CD14-positive monocyte (primary cell): ENCODE data around the gene COMT. TPM values are rescaled to one million over a fixed set of nuclear protein-coding genes. Genes with fewer than 3 reads are reported as not detected.

Experiments
- DNase-seq, 3 donors: peaks; one replicate each; pipeline ENCODE4 v3.0.0-alpha.2; 2011 to 2022
- H2AFZ ChIP-seq: 2 replicates; pipeline ENCODE4 v1.6.0; 2012; ENCODE audit warnings: mild to moderate bottlenecking, low read depth, low read length, inconsistent platforms; ENCODE audit not compliant: insufficient read depth, poor library complexity, severe bottlenecking
- H3K27ac ChIP-seq, 2 donors: 1 replicate in 1 of 2; 2 replicates in 1 of 2; pipeline ENCODE4 v1.5.1; 2012 to 2013; ENCODE audit warnings: low read length in 2 of 2, control low read depth in 1 of 2, inconsistent platforms in 1 of 2, low read depth in 1 of 2, mild to moderate bottlenecking in 1 of 2
- H3K27me3 ChIP-seq, 2 donors: one replicate each; pipeline versions ENCODE4 v1.6.0 to v1.6.1; 2011 to 2013; ENCODE audit warnings: low read length in 2 of 2; ENCODE audit not compliant: control insufficient read depth in 2 of 2, insufficient read depth in 2 of 2
- H3K36me3 ChIP-seq, 2 donors: replicated peaks in 1 of 2; 1 replicate in 1 of 2; 2 replicates in 1 of 2; pipeline versions ENCODE4 v1.5.1 to v1.6.1; 2012 to 2013; ENCODE audit warnings: low read length in 2 of 2, control low read depth in 1 of 2, inconsistent platforms in 1 of 2, mild to moderate bottlenecking in 1 of 2; ENCODE audit not compliant: insufficient read depth in 2 of 2, control insufficient read depth in 1 of 2
- H3K4me1 ChIP-seq, 2 donors: 1 replicate in 1 of 2; 2 replicates in 1 of 2; pipeline versions ENCODE4 v1.5.1 to v1.6.1; 2012 to 2013; ENCODE audit warnings: low read length in 2 of 2, control low read depth in 1 of 2, inconsistent platforms in 1 of 2, mild to moderate bottlenecking in 1 of 2, moderate library complexity in 1 of 2; ENCODE audit not compliant: insufficient read depth in 2 of 2, control insufficient read depth in 1 of 2
- H3K4me2 ChIP-seq: replicated peaks from 2 replicates; pipeline ENCODE3; 2012; ENCODE audit warnings: low read length, moderate library complexity, mild to moderate bottlenecking; ENCODE audit not compliant: poor library complexity, severe bottlenecking; ENCODE audit errors: extremely low read depth
- H3K4me3 ChIP-seq, 3 experiments: fragments of 200-600 bp in 1 of 3; sonication (generic) in 1 of 3; replicated peaks in 1 of 3; 1 replicate in 2 of 3; 2 replicates in 1 of 3; pipeline ENCODE4 v1.5.1; 2011 to 2013; ENCODE audit warnings: low read length in 3 of 3, mild to moderate bottlenecking in 3 of 3, control low read depth in 2 of 3, low read depth in 2 of 3, inconsistent platforms in 1 of 3, moderate library complexity in 1 of 3
- H3K79me2 ChIP-seq: 2 replicates; pipeline ENCODE4 v1.6.0; 2012; ENCODE audit warnings: mild to moderate bottlenecking, control low read depth, inconsistent platforms, low read length, moderate library complexity; ENCODE audit not compliant: insufficient read depth
- H3K9ac ChIP-seq: 2 replicates; pipeline ENCODE4 v1.6.0; 2017; ENCODE audit warnings: low read length, mild to moderate bottlenecking; ENCODE audit not compliant: insufficient read depth, poor library complexity, severe bottlenecking
- H3K9me3 ChIP-seq, 2 donors: replicated peaks in 1 of 2; 1 replicate in 1 of 2; 2 replicates in 1 of 2; pipeline versions ENCODE4 v1.5.1 to v1.6.1; 2012 to 2013; ENCODE audit warnings: low read length in 2 of 2, control low read depth in 1 of 2; ENCODE audit not compliant: control insufficient read depth in 1 of 2, insufficient read depth in 1 of 2
- H4K20me1 ChIP-seq: 2 replicates; pipeline ENCODE4 v1.6.0; 2012; ENCODE audit warnings: mild to moderate bottlenecking, low read length, control low read depth, moderate library complexity; ENCODE audit not compliant: insufficient read depth
- H3K27ac Mint-ChIP-seq, 7 donors: one replicate each; pipeline ENCODE4 v1.8.0; 2020; ENCODE audit warnings: mild to moderate bottlenecking in 7 of 7, mixed read lengths in 7 of 7, moderate library complexity in 6 of 7, inconsistent platforms in 2 of 7
- H3K27me3 Mint-ChIP-seq, 3 donors: one replicate each; pipeline ENCODE4 v1.8.0; 2021 to 2022; ENCODE audit warnings: low read depth in 3 of 3, mild to moderate bottlenecking in 3 of 3, mixed read lengths in 3 of 3, moderate library complexity in 3 of 3, inconsistent platforms in 1 of 3
- H3K36me3 Mint-ChIP-seq, 2 donors: one replicate each; pipeline ENCODE4 v1.8.0; 2020; ENCODE audit warnings: mixed read lengths in 2 of 2, inconsistent platforms in 1 of 2, mild to moderate bottlenecking in 1 of 2
- H3K4me1 Mint-ChIP-seq: one replicate; pipeline ENCODE4 v1.8.0; 2020; ENCODE audit warnings: mild to moderate bottlenecking, mixed read lengths
- H3K4me3 Mint-ChIP-seq, 2 donors: one replicate each; pipeline ENCODE4 v1.8.0; 2020; ENCODE audit warnings: mild to moderate bottlenecking in 2 of 2, mixed read lengths in 2 of 2, moderate library complexity in 1 of 2
- H3K9me3 Mint-ChIP-seq, 7 donors: one replicate each; pipeline ENCODE4 v1.8.0; 2020 to 2022; ENCODE audit warnings: mixed read lengths in 7 of 7, mild to moderate bottlenecking in 6 of 7, moderate library complexity in 6 of 7, inconsistent platforms in 2 of 7
- WGBS: methylation state at CpG from one replicate; pipeline ENCODE4 v1.1.5; 2013; ENCODE audit warnings: missing lambda C conversion rate; ENCODE audit not compliant: insufficient coverage; 5-methylcytosine and 5-hydroxymethylcytosine counted together
- intact Hi-C, 2 donors: fragments of 100-400 bp; cut with micrococcal nuclease; formaldehyde crosslinking; loops; one replicate each; pipeline versions ENCODE4 v1.15.0 to v1.15.1; 2023
- polyA plus RNA-seq, 3 donors: library from polyadenylated mRNA; depleted of rRNA in 1 of 3; unstranded in 2 of 3; stranded (reverse) in 1 of 3; fragments of 300-500 nt in 2 of 3; fragments of >200 nt in 1 of 3; fragmentation: Illumina TruSeq in 2 of 3; gene quantifications; 1 replicate in 2 of 3; 2 replicates in 1 of 3; pipeline ENCODE4 v1.2.3, GENCODE V29; 2012 to 2021
- TF ChIP-seq, protein P1 (sequence below): fragments of 200-600 bp; IDR thresholded peaks from one replicate; pipeline ENCODE4 v1.8.0; 2022; ENCODE audit warnings: antibody characterized with exemption, mild to moderate bottlenecking

Gene COMT
- polyA plus RNA-seq, 3 donors: 314 to 400 (median 329) TPM

DNA sequence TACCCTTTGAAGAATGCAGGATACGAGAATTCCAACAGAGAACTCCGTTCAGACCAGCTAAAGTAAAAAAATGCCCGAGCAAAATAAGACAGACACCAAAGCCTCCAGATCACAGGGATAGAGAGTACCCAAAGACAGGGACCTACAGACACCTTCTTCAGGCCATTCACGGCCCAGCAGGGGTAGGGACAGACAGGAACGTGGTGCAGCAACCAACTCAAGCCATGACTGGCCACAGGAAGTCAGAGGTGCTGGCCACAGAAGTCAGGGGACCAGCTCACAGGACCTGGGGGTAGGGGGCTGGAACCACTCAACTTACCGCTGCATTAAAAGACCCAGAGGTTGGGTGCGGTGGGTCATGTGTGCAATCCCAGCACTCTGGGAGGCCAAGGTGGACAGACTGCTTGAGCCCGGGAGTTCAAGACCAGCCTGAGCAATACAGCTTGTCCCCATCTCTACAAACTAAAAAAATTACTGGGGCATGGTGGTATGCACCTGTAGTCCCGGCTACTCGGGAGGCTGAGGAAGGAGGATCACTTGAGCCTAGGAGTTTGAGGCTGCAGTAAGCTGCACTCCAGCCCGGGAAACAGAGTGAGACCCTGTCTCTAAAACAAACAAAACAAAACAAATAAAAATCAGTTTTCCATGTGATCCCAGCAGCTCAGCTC lies 39.9 kb upstream of the COMT start:
- Histone ChIP-seq H3K9me3 (no peaks in the 10 kb centered on the region), H3K4me3 (no peak overlapping the region), H4K20me1 (peaks cover 6% of the 10 kb centered on the region), H3K36me3 (peaks cover 73 to 99% of the 10 kb centered on the region in 2 donors), H3K27ac (no peak overlapping the region), H3K79me2 (no peaks in the 10 kb centered on the region), H3K4me1 (no peaks in the 10 kb centered on the region), H3K4me2 (no peak overlapping the region), H3K9ac (no peak overlapping the region), H2AFZ (no peak overlapping the region), H3K27me3 (no peaks in the 10 kb centered on the region)
- Mint-ChIP-seq H3K4me1 (no peaks in the 10 kb centered on the region), H3K27me3 (peaks cover 0 to 4% (median 2%) of the 10 kb centered on the region in 3 donors), H3K9me3 (no peaks in the 10 kb centered on the region), H3K27ac (peak overlapping the region in 1 of 7 donors; percentile 36), H3K4me3 (no peak overlapping the region), H3K36me3 (peaks cover 64 to 88% of the 10 kb centered on the region in 2 donors)
- no peak for DNase-seq
- 93% methylated on average over 6 of the region's 11 CpGs for WGBS
- TF ChIP-seq, protein P1, sequence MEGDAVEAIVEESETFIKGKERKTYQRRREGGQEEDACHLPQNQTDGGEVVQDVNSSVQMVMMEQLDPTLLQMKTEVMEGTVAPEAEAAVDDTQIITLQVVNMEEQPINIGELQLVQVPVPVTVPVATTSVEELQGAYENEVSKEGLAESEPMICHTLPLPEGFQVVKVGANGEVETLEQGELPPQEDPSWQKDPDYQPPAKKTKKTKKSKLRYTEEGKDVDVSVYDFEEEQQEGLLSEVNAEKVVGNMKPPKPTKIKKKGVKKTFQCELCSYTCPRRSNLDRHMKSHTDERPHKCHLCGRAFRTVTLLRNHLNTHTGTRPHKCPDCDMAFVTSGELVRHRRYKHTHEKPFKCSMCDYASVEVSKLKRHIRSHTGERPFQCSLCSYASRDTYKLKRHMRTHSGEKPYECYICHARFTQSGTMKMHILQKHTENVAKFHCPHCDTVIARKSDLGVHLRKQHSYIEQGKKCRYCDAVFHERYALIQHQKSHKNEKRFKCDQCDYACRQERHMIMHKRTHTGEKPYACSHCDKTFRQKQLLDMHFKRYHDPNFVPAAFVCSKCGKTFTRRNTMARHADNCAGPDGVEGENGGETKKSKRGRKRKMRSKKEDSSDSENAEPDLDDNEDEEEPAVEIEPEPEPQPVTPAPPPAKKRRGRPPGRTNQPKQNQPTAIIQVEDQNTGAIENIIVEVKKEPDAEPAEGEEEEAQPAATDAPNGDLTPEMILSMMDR: no peak
- intact Hi-C loops: no loop called here

DNA sequence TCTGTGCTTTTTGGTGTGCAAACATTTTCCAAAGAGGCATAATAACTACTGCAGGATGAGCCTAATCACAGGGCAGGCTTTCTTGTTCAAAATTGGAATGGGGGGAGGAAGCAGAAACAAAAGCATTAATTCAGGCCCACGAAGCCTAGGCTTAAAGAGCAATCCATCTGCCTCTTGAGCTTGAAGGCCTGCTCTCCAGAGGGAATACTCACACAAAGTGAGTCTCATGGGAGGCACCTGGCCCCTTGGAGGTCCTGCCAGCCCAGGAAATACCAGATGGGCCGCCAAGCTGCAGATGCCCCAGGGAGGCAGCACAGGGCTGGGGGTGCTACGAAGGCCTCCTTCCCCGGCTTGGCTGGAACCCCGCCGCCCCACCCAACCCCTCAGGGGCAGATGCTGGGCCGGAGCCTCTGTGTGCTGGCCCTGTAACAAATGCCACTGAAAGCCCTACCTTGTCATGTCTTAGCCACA lies 39.3 kb upstream of the COMT start:
- Histone ChIP-seq H3K4me2 (no peak overlapping the region), H2AFZ (no peak overlapping the region), H3K9ac (no peak overlapping the region), H3K27me3 (no peaks in the 10 kb centered on the region), H3K9me3 (no peaks in the 10 kb centered on the region), H3K36me3 (peaks cover 68 to 96% of the 10 kb centered on the region in 2 donors), H3K4me3 (no peak overlapping the region), H3K79me2 (no peaks in the 10 kb centered on the region), H3K4me1 (no peaks in the 10 kb centered on the region), H4K20me1 (peaks cover 6% of the 10 kb centered on the region), H3K27ac (no peak overlapping the region)
- peak overlapping the region in 1 of 7 donors; percentile 36 for H3K27ac Mint-ChIP-seq
- no peak overlapping the region for H3K4me3 Mint-ChIP-seq
- TF ChIP-seq, protein P1: no peak
- peaks cover 60 to 87% of the 10 kb centered on the region in 2 donors for H3K36me3 Mint-ChIP-seq
- peaks cover 0 to 4% (median 2%) of the 10 kb centered on the region in 3 donors for H3K27me3 Mint-ChIP-seq
- DNase-seq: no peak
- intact Hi-C loops: no loop called here
- H3K9me3 Mint-ChIP-seq: no peaks in the 10 kb centered on the region
- no peaks in the 10 kb centered on the region for H3K4me1 Mint-ChIP-seq
- WGBS: 95% methylated on average over 7 of the region's 7 CpGs
